ENCODE results near the gene CDH23. TPM values are rescaled to one million over a fixed set of nuclear protein-coding genes. Genes with fewer than 3 reads are reported as not detected.

The CDH23 gene
- total and polyA plus RNA-seq, 2 of the 8 experiments (the other 6 are each of a cell fraction or from before 2014, with no cell fraction given): 1.9 to 4.9 TPM

GRCh38 chr10:71651928-71652327 lies 255.2 kb downstream of the CDH23 start (continued):
- TF ChIP-seq CTCF (IDR thresholded peaks at IDR 0.05; ENCODE audit: control extremely low read depth in 1 of 3, insufficient read depth in 1 of 3, low read depth in 1 of 3, low read length in 3 of 3) (no peak), CHD1 (IDR thresholded peaks at IDR 0.05; ENCODE audit: low read depth, low read length) (no peak), CHD7 (IDR thresholded peaks at IDR 0.05; ENCODE audit: insufficient replicate concordance, low read length) (no peak), TCF12 (IDR thresholded peaks at IDR 0.05; ENCODE audit: low read depth, low read length) (no peak), RXRA (IDR thresholded peaks at IDR 0.05; ENCODE audit: insufficient read depth, low read depth, low read length) (no peak), RBBP5 (IDR thresholded peaks at IDR 0.05; ENCODE audit: borderline replicate concordance, low read depth, low read length) (no peak), MAX (IDR thresholded peaks at IDR 0.05) (no peak), USF2 (IDR thresholded peaks at IDR 0.05; ENCODE audit: low read length) (no peak)
